Mesodermal cell (in vitro differentiated cells): ENCODE data around the gene C20orf202.
"Not testable (repeated sequence)": the region's sequence is repeated elsewhere in the genome, so short reads cannot be mapped to it uniquely, and the experiment has no call there.

Source experiments
- H3K27ac ChIP-seq: 2 replicates; pipeline ENCODE4 v1.7.0; 2013; ENCODE audit warnings: mild to moderate bottlenecking, low read depth, low read length, moderate library complexity; ENCODE audit not compliant: severe bottlenecking
- H3K36me3 ChIP-seq: 2 replicates; pipeline ENCODE4 v1.7.1; 2013; ENCODE audit warnings: mild to moderate bottlenecking, low read length, moderate library complexity; ENCODE audit not compliant: control insufficient read depth, insufficient read depth
- H3K4me1 ChIP-seq: one replicate; pipeline ENCODE4 v1.7.1; 2013; ENCODE audit warnings: mild to moderate bottlenecking, low read length; ENCODE audit not compliant: insufficient read depth, control insufficient read depth, poor library complexity, severe bottlenecking
- H3K4me3 ChIP-seq: 2 replicates; pipeline ENCODE4 v1.7.0; 2013; ENCODE audit warnings: low read length, control low read depth, mild to moderate bottlenecking; ENCODE audit not compliant: insufficient read depth, poor library complexity, severe bottlenecking; ENCODE audit errors: extremely low read depth
- H3K9me3 ChIP-seq: 2 replicates; pipeline ENCODE4 v1.7.1; 2013; ENCODE audit warnings: mild to moderate bottlenecking, low read length, moderate library complexity; ENCODE audit not compliant: control insufficient read depth
- WGBS, 2 experiments: methylation state at CpG; one replicate each; pipeline ENCODE4 v1.1.5; 2013; ENCODE audit warnings: missing lambda C conversion rate in 2 of 2; ENCODE audit not compliant: insufficient coverage in 2 of 2; 5-methylcytosine and 5-hydroxymethylcytosine counted together

The C20orf202 gene

GRCh38 chr20:1207293-1207878 lies 4.1 kb downstream of the C20orf202 start:
- H3K27ac ChIP-seq, result no peak overlapping the region
- no peaks in the 10 kb centered on the region for H3K9me3 ChIP-seq
- H3K4me3 ChIP-seq, result no peak overlapping the region
- 80 to 100% methylated on average over 1 to 2 of the region's 3 CpGs for WGBS, 2 experiments
- no peaks in the 10 kb centered on the region for H3K36me3 ChIP-seq
- H3K4me1 ChIP-seq, result no peaks in the 10 kb centered on the region

- no peak overlapping the region for H3K27ac ChIP-seq
- no peaks in the 10 kb centered on the region for H3K9me3 ChIP-seq
- WGBS, 2 experiments, result 61 to 72% methylated on average over 3 to 4 of the region's 5 CpGs
- no peaks in the 10 kb centered on the region for H3K36me3 ChIP-seq
- H3K4me1 ChIP-seq, result no peaks in the 10 kb centered on the region
- H3K4me3 ChIP-seq, result no peak overlapping the region
Measured at GRCh38 chr20:1209447-1210387, 6.5 kb downstream of the C20orf202 start.

GRCh38 chr20:1210501-1210900 lies 7.2 kb downstream of the C20orf202 start:
- no peaks in the 10 kb centered on the region for H3K9me3 ChIP-seq
- 100% methylated on average over 1 of the region's 1 CpG; no CpG with 5 or more reads in 1 of the 2 experiments for WGBS, 2 experiments
- H3K36me3 ChIP-seq, result no peaks in the 10 kb centered on the region
- H3K27ac ChIP-seq, result no peak overlapping the region
- no peak overlapping the region for H3K4me3 ChIP-seq
- H3K4me1 ChIP-seq, result no peaks in the 10 kb centered on the region

- no peaks in the 10 kb centered on the region for H3K36me3 ChIP-seq
- no peaks in the 10 kb centered on the region for H3K4me1 ChIP-seq
- H3K9me3 ChIP-seq, result no peaks in the 10 kb centered on the region
- H3K4me3 ChIP-seq, result no peak overlapping the region
- no peak overlapping the region for H3K27ac ChIP-seq
Measured at GRCh38 chr20:1212023-1212422, 8.8 kb downstream of the C20orf202 start.

- no peaks in the 10 kb centered on the region for H3K9me3 ChIP-seq
- 5 to 7% methylated on average over 14 to 17 of the region's 21 CpGs for WGBS, 2 experiments
Measured at GRCh38 chr20:1212607-1213396, 9.5 kb downstream of the C20orf202 start.

GRCh38 chr20:1214838-1215261 lies 11.6 kb downstream of the C20orf202 start:
- Histone ChIP-seq H3K9me3 (no peaks in the 10 kb centered on the region), H3K4me1 (no peaks in the 10 kb centered on the region), H3K36me3 (no peaks in the 10 kb centered on the region), H3K27ac (no peak overlapping the region), H3K4me3 (no peak overlapping the region)
- 90 to 100% methylated on average over 3 to 4 of the region's 4 CpGs for WGBS, 2 experiments

More at GRCh38 chr20:1212607-1213396, 9.5 kb downstream of the C20orf202 start:
- Histone ChIP-seq H3K4me1 (no peaks in the 10 kb centered on the region), H3K27ac (no peak overlapping the region), H3K36me3 (no peaks in the 10 kb centered on the region), H3K4me3 (no peak overlapping the region)

- Histone ChIP-seq H3K9me3 (no peaks in the 10 kb centered on the region), H3K4me1 (no peaks in the 10 kb centered on the region), H3K27ac (no peak overlapping the region), H3K4me3 (no peak overlapping the region), H3K36me3 (no peaks in the 10 kb centered on the region)
- 85 to 88% methylated on average over 3 of the region's 11 CpGs for WGBS, 2 experiments
Measured at GRCh38 chr20:1215386-1216170, 12.3 kb downstream of the C20orf202 start.

GRCh38 chr20:1216527-1217427 lies 13.5 kb downstream of the C20orf202 start:
- not testable (repeated sequence) for H3K27ac ChIP-seq, H3K4me3 ChIP-seq, H3K36me3 ChIP-seq, H3K4me1 ChIP-seq, H3K9me3 ChIP-seq
- WGBS, 2 experiments, result 88 to 93% methylated on average over 17 to 18 of the region's 19 CpGs

GRCh38 chr20:1222750-1223149 lies 19.5 kb downstream of the C20orf202 start:
- 100% methylated on average over 1 of the region's 4 CpGs; no CpG with 5 or more reads in 1 of the 2 experiments for WGBS, 2 experiments

More at GRCh38 chr20:1222750-1223149, 19.5 kb downstream of the C20orf202 start:
- H3K4me1 ChIP-seq, H3K4me3 ChIP-seq, H3K9me3 ChIP-seq, H3K27ac ChIP-seq, H3K36me3 ChIP-seq: not testable (repeated sequence)
